HG02759 (cell line): ENCODE measurements around the gene SUPV3L1.

Experiments
- ATAC-seq: cut with Tn5 transposase; IDR thresholded peaks from one replicate; pipeline ENCODE4 v1.9.1; 2021; ENCODE audit warnings: mild to moderate bottlenecking, moderate library complexity; ENCODE audit not compliant: unreplicated experiment

Gene SUPV3L1

DNA sequence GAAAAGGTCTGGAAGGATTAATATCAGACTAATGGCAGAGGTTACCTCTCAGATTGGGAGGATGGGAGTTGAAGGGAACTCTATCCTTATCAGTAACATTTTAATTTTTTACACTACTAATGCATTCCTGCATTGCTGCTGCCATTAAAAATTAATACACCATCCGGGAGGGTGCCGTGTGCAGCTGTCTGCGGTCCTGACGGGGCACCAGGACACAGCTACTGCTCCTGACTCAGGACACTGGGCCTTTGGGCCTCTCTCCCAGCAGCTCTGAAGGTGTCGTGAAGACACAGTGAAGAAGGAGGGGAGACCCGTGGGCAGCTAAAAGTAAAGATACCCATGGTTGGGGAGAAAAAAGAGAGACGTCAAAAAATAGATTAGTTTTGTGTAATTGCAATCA is 74.8 kb downstream of the SUPV3L1 start:
- ATAC-seq = no peak
